GM12878 (cell line): Measurements from ENCODE around the gene DNAH5. TPM values are rescaled to one million over a fixed set of nuclear protein-coding genes. Genes with fewer than 3 reads are reported as not detected.

Experiments
- ATAC-seq: fragments of 200-7000 bp; cut with Tn5 transposase; 3 replicates; pipeline ENCODE4 v1.9.1; 2020; ENCODE audit warnings: mild to moderate bottlenecking, moderate library complexity
- BruUV-seq: library from RNA; stranded (reverse); fragments of 400-500 nt; replicated peaks from 2 replicates; lab custom pipeline; 2021; lab: Mats Ljungman, UMichigan
- CTCF ChIA-PET: fragments of 300-600 bp; sonication (Branson Sonifier 250); formaldehyde crosslinking; extraction: SDS; loops from one replicate; lab custom pipeline; 2021; ENCODE audit warnings: inconsistent platforms; lab: Yijun Ruan, JAX
- POLR2A ChIA-PET: fragments of 350-600 bp; formaldehyde crosslinking; extraction: SDS; loops from one replicate; lab custom pipeline; 2021; ENCODE audit warnings: inconsistent platforms; lab: Charles Lee
- RAD21 ChIA-PET: fragments of 300-600 bp; sonication (Branson Sonifier 250); formaldehyde crosslinking; loops from one replicate; lab custom pipeline; 2023; ENCODE audit warnings: antibody characterized with exemption; ENCODE audit not compliant: unreplicated experiment; lab: Charles Lee
- SMC1A ChIA-PET: fragments of 300-600 bp; sonication (Branson Sonifier 250); formaldehyde crosslinking; loops from one replicate; lab custom pipeline; 2023; ENCODE audit not compliant: unreplicated experiment, uncharacterized antibody; lab: Charles Lee
- DNase-seq: peaks from one replicate; pipeline ENCODE4 v3.0.0-alpha.2; 2011; ENCODE audit warnings: low read depth, low spot score
- FAIRE-seq: peaks from 3 replicates; lab custom pipeline; 2011; peaks lifted over from hg19 to GRCh38; lab: Jason Lieb, UNC
- H2AFZ ChIP-seq: 2 replicates; pipeline ENCODE4 v1.6.0; 2011; ENCODE audit warnings: low read depth, low read length, control low read depth; ENCODE audit not compliant: control insufficient read depth
- H3K27ac ChIP-seq: 2 replicates; pipeline ENCODE4 v1.5.1; 2011; ENCODE audit warnings: control low read depth; ENCODE audit not compliant: control insufficient read depth, insufficient read depth
- H3K27me3 ChIP-seq, 2 experiments: replicated peaks in 1 of 2; 2 replicates each; pipeline versions ENCODE4 v1.6.0 to v1.6.1; 2011; ENCODE audit warnings: low read length in 1 of 2; ENCODE audit not compliant: control insufficient read depth in 2 of 2, insufficient read depth in 2 of 2
- H3K36me3 ChIP-seq, 2 experiments: 2 replicates each; pipeline ENCODE4 v1.5.1; 2011; ENCODE audit warnings: low read length in 1 of 2; ENCODE audit not compliant: control insufficient read depth in 2 of 2, insufficient read depth in 2 of 2
- H3K4me1 ChIP-seq: 2 replicates; pipeline ENCODE4 v1.6.1; 2011; ENCODE audit warnings: mild to moderate bottlenecking, low read length, moderate library complexity, mixed read lengths; ENCODE audit not compliant: control insufficient read depth, insufficient read depth
- H3K4me2 ChIP-seq: 2 replicates; pipeline ENCODE4 v1.6.0; 2011; ENCODE audit warnings: control low read depth; ENCODE audit not compliant: control insufficient read depth, insufficient read depth
- H3K4me3 ChIP-seq: fragments of 200-600 bp; sonication (generic); 2 replicates; pipeline ENCODE4 v1.5.1; 2016
- H3K79me2 ChIP-seq: 2 replicates; pipeline ENCODE4 v1.6.0; 2011; ENCODE audit warnings: low read length; ENCODE audit not compliant: control insufficient read depth, insufficient read depth
- H3K9ac ChIP-seq: 2 replicates; pipeline ENCODE4 v1.8.0; 2011; ENCODE audit warnings: low read length, control low read depth, mixed read lengths; ENCODE audit not compliant: control insufficient read depth, insufficient read depth
- H3K9me3 ChIP-seq: replicated peaks from 3 replicates; pipeline ENCODE4 v1.5.1; 2011; ENCODE audit warnings: mild to moderate bottlenecking, low read length; ENCODE audit not compliant: control insufficient read depth, insufficient read depth
- H4K20me1 ChIP-seq: 2 replicates; pipeline ENCODE4 v1.6.0; 2011; ENCODE audit not compliant: control insufficient read depth, insufficient read depth
- CHD4 ChIP-seq: fragments of 200-600 bp; sonication (generic); IDR thresholded peaks from 2 replicates; pipeline ENCODE4 v1.6.1; 2016; ENCODE audit warnings: mild to moderate bottlenecking
- FOXK2 ChIP-seq: fragments of 450-650 bp; IDR thresholded peaks from 2 replicates; pipeline ENCODE4 v1.6.1; 2017; ENCODE audit warnings: mild to moderate bottlenecking, moderate library complexity
- GATAD2B ChIP-seq: fragments of 450-650 bp; conservative IDR thresholded peaks from 2 replicates; pipeline ENCODE4 v1.6.1; 2017; ENCODE audit warnings: low read depth, mild to moderate bottlenecking, moderate library complexity
- HDAC6 ChIP-seq: fragments of 200-600 bp; sonication (generic); IDR thresholded peaks from one replicate; pipeline ENCODE4 v1.8.0; 2017; ENCODE audit warnings: antibody characterized with exemption; ENCODE audit not compliant: unreplicated experiment
- MTA3 ChIP-seq: IDR thresholded peaks from 2 replicates; pipeline ENCODE4 v1.6.1; 2012; ENCODE audit warnings: low read length, inconsistent platforms, borderline replicate concordance
- NFYB ChIP-seq: IDR thresholded peaks from 2 replicates; pipeline ENCODE4 v1.6.1; 2011; ENCODE audit warnings: low read depth, mild to moderate bottlenecking, low read length, improper control_type of control experiment, moderate library complexity; ENCODE audit not compliant: insufficient read depth
- POLR2AphosphoS5 ChIP-seq: IDR thresholded peaks from 2 replicates; pipeline ENCODE4 v1.6.1; 2011; ENCODE audit warnings: mild to moderate bottlenecking, low read length, inconsistent platforms
- SMC3 ChIP-seq: IDR thresholded peaks from 2 replicates; pipeline ENCODE4 v1.6.1; 2011; ENCODE audit warnings: low read length, improper control_type of control experiment, borderline replicate concordance
- SREBF1 ChIP-seq: IDR thresholded peaks from 2 replicates; pipeline ENCODE4 v1.6.1; 2012; ENCODE audit warnings: mild to moderate bottlenecking, low read length
- WGBS: methylation state at CpG from one replicate; pipeline ENCODE4 v1.1.6; 2016; ENCODE audit warnings: low lambda C conversion rate; ENCODE audit not compliant: insufficient replicate concordance, insufficient coverage; ENCODE audit errors: missing lambda C conversion rate; 5-methylcytosine and 5-hydroxymethylcytosine counted together
- in situ Hi-C: fragments of 300-500 bp; cut with MboI; formaldehyde crosslinking; loops from 9 replicates; pipeline ENCODE4 v1.14.3; 2018; ENCODE audit warnings: mixed read lengths
- intact Hi-C: fragments of 100-400 bp; cut with micrococcal nuclease; formaldehyde crosslinking; loops from one replicate; pipeline ENCODE4 v1.14.2; 2022; ENCODE audit not compliant: unreplicated experiment
- polyA plus RNA-seq, 11 experiments: library from polyadenylated mRNA; depleted of rRNA in 4 of 11; unstranded in 6 of 11; stranded (reverse) in 5 of 11; fragments of >200 nt; fragmentation: Nextera tagmentation in 4 of 11; fragmentation: Illumina TruSeq in 1 of 11; extraction: Ambion mirVana in 4 of 11; extraction: Trizol in 1 of 11; gene quantifications; 1 replicate in 1 of 11; 2 replicates in 10 of 11; pipeline versions ENCODE4 v1.2.1 to v1.2.3, GENCODE V29; 2011 to 2016; ENCODE audit warnings: inconsistent platforms in 2 of 11, missing spikeins in 2 of 11, low read depth in 1 of 11
- total RNA-seq, 4 experiments: library from RNA; depleted of rRNA in 3 of 4; stranded (reverse); fragments of >200 nt in 3 of 4; fragmentation: Illumina TruSeq in 1 of 4; extraction: Trizol in 1 of 4; gene quantifications; 2 replicates each; pipeline versions ENCODE4 v1.2.1 to v1.2.3, GENCODE V29; 2013 to 2021
- TF ChIP-seq, protein P1 (sequence below): fragments of 450-650 bp; IDR thresholded peaks from 2 replicates; pipeline ENCODE4 v1.6.1; 2017; ENCODE audit warnings: antibody characterized with exemption, mild to moderate bottlenecking, moderate library complexity
- TF ChIP-seq, protein P2 (sequence below): fragments of 450-650 bp; formaldehyde crosslinking; IDR thresholded peaks from 2 replicates; pipeline ENCODE4 v1.4.0; 2020; ENCODE audit warnings: mild to moderate bottlenecking, moderate library complexity

The DNAH5 gene
- total and polyA plus RNA-seq, 10 of the 15 experiments (the other 5 are each of a cell fraction or from before 2014, with no cell fraction given): under 0.01 to 0.30 (median 0.07) TPM; not detected in 7

DNA sequence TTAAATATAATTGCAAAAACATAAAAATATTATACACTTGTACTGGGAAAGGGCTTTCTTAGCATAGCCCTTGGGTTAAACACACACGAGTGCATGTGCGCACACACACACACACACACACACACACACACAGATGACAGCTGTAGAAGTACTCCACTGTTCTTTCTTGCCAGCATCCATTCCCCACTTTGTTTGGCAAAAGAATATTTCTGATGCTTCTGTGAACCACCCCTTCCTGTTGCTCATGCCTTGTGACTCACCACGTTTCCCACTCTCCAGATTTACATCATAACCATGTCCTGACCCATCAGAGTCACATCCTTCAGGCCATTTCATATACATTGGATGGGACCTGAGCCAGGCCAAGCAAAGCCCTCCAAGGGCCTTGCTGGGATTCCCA lies 280.1 kb downstream of the DNAH5 start:
- Histone ChIP-seq H3K9me3 (no peaks in the 10 kb centered on the region), H3K4me1 (no peaks in the 10 kb centered on the region), H3K27me3 (no peaks in the 10 kb centered on the region), H3K79me2 (no peaks in the 10 kb centered on the region), H2AFZ (no peak overlapping the region), H3K4me2 (no peak overlapping the region), H3K27ac (no peak overlapping the region), H3K9ac (no peak overlapping the region), H3K36me3 (no peaks in the 10 kb centered on the region), H3K4me3 (no peak overlapping the region), H4K20me1 (no peaks in the 10 kb centered on the region)
- ChIA-PET RAD21 (no interaction called here), POLR2A (interaction anchor here (0.6 kb wide), 1 partner anchor 1831 kb away, joined by 3 read pairs; no protein-coding TSS in a partner anchor), SMC1A (no interaction called here), CTCF (no interaction called here)
- ATAC-seq (no peak), FAIRE-seq (no peak), DNase-seq (no peak)
- intact Hi-C loops (no loop called here), in situ Hi-C loops (no loop called here)
- no TSS peak for BruUV-seq
- WGBS: 0% methylated on average over 3 of the region's 3 CpGs
- TF ChIP-seq HDAC6 (no peak), FOXK2 (no peak), POLR2AphosphoS5 (no peak), SMC3 (no peak), NFYB (no peak), SREBF1 (no peak), GATAD2B (no peak), CHD4 (no peak), MTA3 (no peak)
- TF ChIP-seq, protein P1, sequence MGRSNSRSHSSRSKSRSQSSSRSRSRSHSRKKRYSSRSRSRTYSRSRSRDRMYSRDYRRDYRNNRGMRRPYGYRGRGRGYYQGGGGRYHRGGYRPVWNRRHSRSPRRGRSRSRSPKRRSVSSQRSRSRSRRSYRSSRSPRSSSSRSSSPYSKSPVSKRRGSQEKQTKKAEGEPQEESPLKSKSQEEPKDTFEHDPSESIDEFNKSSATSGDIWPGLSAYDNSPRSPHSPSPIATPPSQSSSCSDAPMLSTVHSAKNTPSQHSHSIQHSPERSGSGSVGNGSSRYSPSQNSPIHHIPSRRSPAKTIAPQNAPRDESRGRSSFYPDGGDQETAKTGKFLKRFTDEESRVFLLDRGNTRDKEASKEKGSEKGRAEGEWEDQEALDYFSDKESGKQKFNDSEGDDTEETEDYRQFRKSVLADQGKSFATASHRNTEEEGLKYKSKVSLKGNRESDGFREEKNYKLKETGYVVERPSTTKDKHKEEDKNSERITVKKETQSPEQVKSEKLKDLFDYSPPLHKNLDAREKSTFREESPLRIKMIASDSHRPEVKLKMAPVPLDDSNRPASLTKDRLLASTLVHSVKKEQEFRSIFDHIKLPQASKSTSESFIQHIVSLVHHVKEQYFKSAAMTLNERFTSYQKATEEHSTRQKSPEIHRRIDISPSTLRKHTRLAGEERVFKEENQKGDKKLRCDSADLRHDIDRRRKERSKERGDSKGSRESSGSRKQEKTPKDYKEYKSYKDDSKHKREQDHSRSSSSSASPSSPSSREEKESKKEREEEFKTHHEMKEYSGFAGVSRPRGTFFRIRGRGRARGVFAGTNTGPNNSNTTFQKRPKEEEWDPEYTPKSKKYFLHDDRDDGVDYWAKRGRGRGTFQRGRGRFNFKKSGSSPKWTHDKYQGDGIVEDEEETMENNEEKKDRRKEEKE: no peak
- TF ChIP-seq, protein P2, sequence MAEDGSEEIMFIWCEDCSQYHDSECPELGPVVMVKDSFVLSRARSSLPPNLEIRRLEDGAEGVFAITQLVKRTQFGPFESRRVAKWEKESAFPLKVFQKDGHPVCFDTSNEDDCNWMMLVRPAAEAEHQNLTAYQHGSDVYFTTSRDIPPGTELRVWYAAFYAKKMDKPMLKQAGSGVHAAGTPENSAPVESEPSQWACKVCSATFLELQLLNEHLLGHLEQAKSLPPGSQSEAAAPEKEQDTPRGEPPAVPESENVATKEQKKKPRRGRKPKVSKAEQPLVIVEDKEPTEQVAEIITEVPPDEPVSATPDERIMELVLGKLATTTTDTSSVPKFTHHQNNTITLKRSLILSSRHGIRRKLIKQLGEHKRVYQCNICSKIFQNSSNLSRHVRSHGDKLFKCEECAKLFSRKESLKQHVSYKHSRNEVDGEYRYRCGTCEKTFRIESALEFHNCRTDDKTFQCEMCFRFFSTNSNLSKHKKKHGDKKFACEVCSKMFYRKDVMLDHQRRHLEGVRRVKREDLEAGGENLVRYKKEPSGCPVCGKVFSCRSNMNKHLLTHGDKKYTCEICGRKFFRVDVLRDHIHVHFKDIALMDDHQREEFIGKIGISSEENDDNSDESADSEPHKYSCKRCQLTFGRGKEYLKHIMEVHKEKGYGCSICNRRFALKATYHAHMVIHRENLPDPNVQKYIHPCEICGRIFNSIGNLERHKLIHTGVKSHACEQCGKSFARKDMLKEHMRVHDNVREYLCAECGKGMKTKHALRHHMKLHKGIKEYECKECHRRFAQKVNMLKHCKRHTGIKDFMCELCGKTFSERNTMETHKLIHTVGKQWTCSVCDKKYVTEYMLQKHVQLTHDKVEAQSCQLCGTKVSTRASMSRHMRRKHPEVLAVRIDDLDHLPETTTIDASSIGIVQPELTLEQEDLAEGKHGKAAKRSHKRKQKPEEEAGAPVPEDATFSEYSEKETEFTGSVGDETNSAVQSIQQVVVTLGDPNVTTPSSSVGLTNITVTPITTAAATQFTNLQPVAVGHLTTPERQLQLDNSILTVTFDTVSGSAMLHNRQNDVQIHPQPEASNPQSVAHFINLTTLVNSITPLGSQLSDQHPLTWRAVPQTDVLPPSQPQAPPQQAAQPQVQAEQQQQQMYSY (CRISPR knock-in tag): no peak
